ENCODE data around the gene TCIRG1.

The TCIRG1 gene

DNA sequence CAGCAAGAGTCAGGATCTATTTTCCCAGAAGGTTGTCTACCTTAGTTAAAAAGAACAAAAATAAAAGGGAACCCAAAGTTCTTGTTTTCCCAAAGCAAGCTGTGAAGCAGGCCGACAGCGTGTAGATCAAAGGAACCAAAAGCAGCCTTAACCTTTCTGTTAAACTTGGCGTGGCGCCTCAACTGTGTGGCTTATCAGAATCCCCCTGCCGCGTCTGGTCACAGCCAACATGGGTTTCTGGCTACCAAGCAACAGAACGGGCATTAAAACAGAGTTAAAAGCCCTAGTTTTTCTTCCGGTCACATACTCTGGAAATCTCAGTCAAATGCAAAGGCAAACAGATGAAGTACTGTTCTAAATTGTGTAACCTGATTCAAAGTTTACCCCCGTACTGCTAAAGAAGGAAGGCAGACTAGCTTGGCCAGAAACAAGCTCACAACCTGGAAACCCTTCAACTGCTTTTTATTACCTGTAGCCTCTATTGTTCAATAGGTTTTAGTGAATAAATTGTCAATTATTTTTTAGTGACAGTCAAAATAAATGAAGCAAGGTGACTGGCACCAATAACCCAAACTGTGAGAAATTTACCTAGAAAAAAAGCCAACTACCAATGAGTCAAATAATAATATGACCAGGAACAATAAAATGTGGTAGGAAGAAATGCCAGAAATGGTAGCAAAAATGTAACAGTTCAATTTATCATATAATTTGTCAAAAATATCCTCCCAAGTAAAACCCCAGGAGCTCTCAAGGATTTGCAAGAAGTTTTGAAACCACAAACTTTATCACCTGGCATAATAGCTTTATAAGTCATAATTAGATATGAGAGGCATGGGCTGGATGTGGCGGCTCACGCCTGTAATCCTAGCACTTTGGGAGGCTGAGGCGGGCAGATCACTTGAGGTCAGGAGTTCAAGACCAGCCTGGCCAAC lies 60.9 kb downstream of the TCIRG1 start:
- Histone ChIP-seq H3K4me3 (no peak overlapping the region), H3K27ac (no peak overlapping the region)
- no peak for DNase-seq (ENCODE audit: low spot score)
- TF ChIP-seq CTCF (IDR thresholded peaks at IDR 0.05): no peak
